GM12801 (cell line): ENCODE data around the gene DCTN4.

Source experiments
- TF ChIP-seq, protein P1 (sequence below): IDR thresholded peaks from one replicate; pipeline ENCODE4 v1.5.1; 2011; ENCODE audit warnings: control low read depth; ENCODE audit not compliant: insufficient read length; ENCODE audit errors: extremely low read depth

The DCTN4 gene

GRCh38 chr5:150660108-150660831 lies 98.5 kb downstream of the DCTN4 start:
- TF ChIP-seq, protein P1, sequence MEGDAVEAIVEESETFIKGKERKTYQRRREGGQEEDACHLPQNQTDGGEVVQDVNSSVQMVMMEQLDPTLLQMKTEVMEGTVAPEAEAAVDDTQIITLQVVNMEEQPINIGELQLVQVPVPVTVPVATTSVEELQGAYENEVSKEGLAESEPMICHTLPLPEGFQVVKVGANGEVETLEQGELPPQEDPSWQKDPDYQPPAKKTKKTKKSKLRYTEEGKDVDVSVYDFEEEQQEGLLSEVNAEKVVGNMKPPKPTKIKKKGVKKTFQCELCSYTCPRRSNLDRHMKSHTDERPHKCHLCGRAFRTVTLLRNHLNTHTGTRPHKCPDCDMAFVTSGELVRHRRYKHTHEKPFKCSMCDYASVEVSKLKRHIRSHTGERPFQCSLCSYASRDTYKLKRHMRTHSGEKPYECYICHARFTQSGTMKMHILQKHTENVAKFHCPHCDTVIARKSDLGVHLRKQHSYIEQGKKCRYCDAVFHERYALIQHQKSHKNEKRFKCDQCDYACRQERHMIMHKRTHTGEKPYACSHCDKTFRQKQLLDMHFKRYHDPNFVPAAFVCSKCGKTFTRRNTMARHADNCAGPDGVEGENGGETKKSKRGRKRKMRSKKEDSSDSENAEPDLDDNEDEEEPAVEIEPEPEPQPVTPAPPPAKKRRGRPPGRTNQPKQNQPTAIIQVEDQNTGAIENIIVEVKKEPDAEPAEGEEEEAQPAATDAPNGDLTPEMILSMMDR = no peak

DNA sequence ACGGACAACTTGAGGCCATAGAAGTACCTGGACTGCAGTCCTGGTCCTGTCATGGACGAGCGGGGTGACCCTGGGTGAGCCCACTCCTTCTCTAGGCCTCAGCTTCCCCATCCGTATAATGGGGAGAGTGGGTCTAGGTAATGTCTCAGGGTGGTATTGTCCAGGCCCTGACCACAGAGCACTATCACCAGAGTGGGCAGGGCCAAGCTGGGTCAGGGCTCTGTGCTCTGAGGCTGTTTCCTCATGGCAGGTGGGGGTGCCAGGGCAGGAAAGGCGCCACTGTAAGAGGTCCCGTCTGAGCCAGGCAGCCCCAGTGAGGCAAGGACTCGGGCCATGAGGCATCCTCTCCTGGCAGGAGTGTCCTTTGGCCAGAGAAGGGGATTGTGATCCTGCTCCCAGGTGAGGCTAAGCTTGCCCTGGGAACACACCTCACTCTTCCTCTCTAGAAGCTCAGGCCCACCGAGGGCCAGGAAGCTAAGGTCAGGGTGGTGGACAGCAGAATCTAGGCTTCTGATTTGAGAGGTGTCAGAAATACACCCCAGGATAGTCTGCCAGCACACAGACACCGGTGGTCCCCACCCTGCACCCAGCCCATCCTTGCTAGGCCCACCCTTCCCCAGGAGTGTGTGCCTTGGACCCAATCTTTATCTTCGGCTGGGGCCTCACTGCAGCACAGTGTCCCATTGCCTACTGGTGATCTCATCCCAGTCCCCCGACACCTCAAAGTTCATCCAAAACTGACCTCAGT lies 99.3 kb downstream of the DCTN4 start:
- TF ChIP-seq, protein P1 = no peak

GRCh38 chr5:150658699-150659265 lies 100.0 kb downstream of the DCTN4 start:
- TF ChIP-seq, protein P1 = no peak
